HepG2 (cell line): ENCODE results near the gene HLA-DMB. TPM values are rescaled to one million over a fixed set of nuclear protein-coding genes. Genes with fewer than 3 reads are reported as not detected.

Source experiments
- AGO2 ChIP-seq: fragments of 200-400 bp; formaldehyde crosslinking; optimal IDR thresholded peaks from 2 replicates; pipeline ENCODE3; 2017; ENCODE audit warnings: mild to moderate bottlenecking, low read depth, low read length, moderate library complexity
- CC2D1A ChIP-seq: sonication (generic); formaldehyde crosslinking; IDR thresholded peaks from 2 replicates; pipeline ENCODE4 v1.8.1; 2023; ENCODE audit warnings: mild to moderate bottlenecking, missing genetic modification reagents
- ELF3 ChIP-seq: IDR thresholded peaks from 2 replicates; pipeline ENCODE4 v1.6.1; 2016; ENCODE audit warnings: missing genetic modification reagents, missing compliant biosample characterization
- HDAC1 ChIP-seq: sonication (generic); formaldehyde crosslinking; IDR thresholded peaks from 2 replicates; pipeline ENCODE4 v1.5.1; 2020; ENCODE audit warnings: mild to moderate bottlenecking, missing genetic modification reagents
- HOXA9 ChIP-seq: sonication (generic); formaldehyde crosslinking; IDR thresholded peaks from 2 replicates; pipeline ENCODE4 v1.8.1; 2022; ENCODE audit warnings: missing genetic modification reagents, mild to moderate bottlenecking, moderate library complexity, borderline replicate concordance
- MAFG ChIP-seq: sonication (generic); formaldehyde crosslinking; IDR thresholded peaks from 2 replicates; pipeline ENCODE4 v1.5.1; 2020; ENCODE audit warnings: mild to moderate bottlenecking, missing genetic modification reagents
- MIER3 ChIP-seq: IDR thresholded peaks from 2 replicates; pipeline ENCODE4 v1.6.1; 2016; ENCODE audit warnings: missing compliant biosample characterization, borderline replicate concordance
- NFKBIZ ChIP-seq: IDR thresholded peaks from 2 replicates; pipeline ENCODE4 v1.6.1; 2018; ENCODE audit warnings: missing genetic modification reagents, missing compliant biosample characterization
- POLR2AphosphoS2 ChIP-seq: IDR thresholded peaks from 2 replicates; pipeline ENCODE4 v1.6.1; 2011; ENCODE audit warnings: low read depth, low read length, improper control_type of control experiment
- TSC22D2 ChIP-seq: sonication (generic); formaldehyde crosslinking; IDR thresholded peaks from 2 replicates; pipeline ENCODE4 v1.5.1; 2020; ENCODE audit warnings: missing genetic modification reagents, mild to moderate bottlenecking, borderline replicate concordance
- ZNF335 ChIP-seq: sonication (generic); formaldehyde crosslinking; IDR thresholded peaks from 2 replicates; pipeline ENCODE4 v1.4.0; 2020; ENCODE audit warnings: missing genetic modification reagents
- polyA plus RNA-seq, 8 experiments: library from polyadenylated mRNA; depleted of rRNA in 3 of 8; stranded (reverse) in 7 of 8; unstranded in 1 of 8; fragments of >200 nt; fragmentation: Illumina TruSeq in 4 of 8; extraction: Trizol in 4 of 8; gene quantifications; 2 replicates each; pipeline versions ENCODE4 v1.2.1 to v1.2.3, GENCODE V29; 2011 to 2016; ENCODE audit warnings: low read depth in 4 of 8, missing spikeins in 1 of 8, mixed read lengths in 1 of 8; ENCODE audit not compliant: insufficient read depth in 1 of 8
- total RNA-seq, 5 experiments: library from RNA; depleted of rRNA; stranded (reverse); fragments of >200 nt; fragmentation: Illumina TruSeq; extraction: Trizol; gene quantifications; 2 replicates each; pipeline ENCODE4 v1.2.3, GENCODE V29; 2016; ENCODE audit warnings: low read depth in 1 of 5
- TF ChIP-seq, protein P1 (sequence below): sonication (generic); formaldehyde crosslinking; IDR thresholded peaks from 2 replicates; pipeline ENCODE4; 2020; ENCODE audit warnings: missing genetic modification reagents, mild to moderate bottlenecking, borderline replicate concordance
- TF ChIP-seq, protein P2 (sequence below): sonication (generic); formaldehyde crosslinking; IDR thresholded peaks from 2 replicates; pipeline ENCODE4 v1.9.0; 2021; ENCODE audit warnings: missing genetic modification reagents, borderline replicate concordance
- TF ChIP-seq, protein P3 (sequence below): sonication (generic); formaldehyde crosslinking; conservative IDR thresholded peaks from 2 replicates; pipeline ENCODE4 v1.4.0; 2020; ENCODE audit warnings: mild to moderate bottlenecking, missing genetic modification reagents, moderate library complexity
- TF ChIP-seq, protein P4 (sequence below), 2 experiments: IDR thresholded peaks; 2 replicates each; pipeline ENCODE4 v1.6.1; 2011 to 2012; ENCODE audit warnings: low read length in 2 of 2, borderline replicate concordance in 1 of 2, low read depth in 1 of 2, mild to moderate bottlenecking in 1 of 2, moderate library complexity in 1 of 2

Gene HLA-DMB
- total and polyA plus RNA-seq, 2 of the 13 experiments (the other 11 are each of a cell fraction or from before 2014, with no cell fraction given) = not detected

DNA sequence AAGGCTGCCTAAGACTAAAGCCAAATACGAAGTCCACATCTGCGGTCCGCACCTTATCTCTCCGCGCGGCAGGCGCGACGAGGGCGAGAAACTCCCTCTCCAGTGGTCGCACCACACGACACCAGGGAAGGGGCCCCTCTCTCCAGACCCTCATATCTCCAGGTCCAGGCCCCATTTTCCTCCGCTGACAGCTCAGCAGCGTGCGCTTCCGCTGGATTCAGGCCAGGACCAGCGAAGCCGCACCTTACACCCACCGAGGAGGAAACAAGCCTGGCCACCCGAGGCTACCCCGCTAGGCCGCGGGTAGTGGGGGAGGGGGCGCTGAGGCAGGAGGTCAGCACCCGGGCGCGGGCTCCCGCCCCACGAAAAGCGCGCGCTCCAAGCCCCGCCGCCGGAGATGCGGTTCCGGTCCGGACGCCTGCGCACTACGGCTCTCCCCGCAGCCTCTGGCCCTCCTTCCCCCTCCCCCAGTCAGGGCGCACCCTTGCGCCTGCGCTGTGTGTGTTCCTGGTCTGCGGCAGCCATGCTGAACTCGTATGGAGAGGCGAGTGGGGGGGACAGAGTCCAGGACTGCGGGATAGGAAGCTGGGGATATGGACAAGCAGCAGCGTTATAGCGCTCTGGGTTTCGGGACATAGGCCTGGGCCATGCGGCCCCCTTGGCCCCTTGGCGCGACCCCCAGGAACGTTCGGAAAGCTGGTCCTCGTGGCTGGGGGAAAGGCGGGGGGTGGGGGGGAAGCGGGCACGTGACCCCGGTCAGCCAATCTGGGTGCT is 27.5 kb upstream of the HLA-DMB start, which contains the start of gene BRD2 (continued):
- peak; percentile 96 for TF ChIP-seq TSC22D2 (CRISPR knock-in tag)
- peak; percentile 89; the same call in 1 of the 2 replicates for TF ChIP-seq POLR2AphosphoS2
- peak; percentile 94 for TF ChIP-seq AGO2
- TF ChIP-seq CC2D1A = peak; percentile 98
- TF ChIP-seq HDAC1 (CRISPR knock-in tag) = peak; percentile 94
- TF ChIP-seq ELF3 = peak; percentile 86
- TF ChIP-seq NFKBIZ (CRISPR knock-in tag) = peak; percentile 80
- TF ChIP-seq, protein P1, sequence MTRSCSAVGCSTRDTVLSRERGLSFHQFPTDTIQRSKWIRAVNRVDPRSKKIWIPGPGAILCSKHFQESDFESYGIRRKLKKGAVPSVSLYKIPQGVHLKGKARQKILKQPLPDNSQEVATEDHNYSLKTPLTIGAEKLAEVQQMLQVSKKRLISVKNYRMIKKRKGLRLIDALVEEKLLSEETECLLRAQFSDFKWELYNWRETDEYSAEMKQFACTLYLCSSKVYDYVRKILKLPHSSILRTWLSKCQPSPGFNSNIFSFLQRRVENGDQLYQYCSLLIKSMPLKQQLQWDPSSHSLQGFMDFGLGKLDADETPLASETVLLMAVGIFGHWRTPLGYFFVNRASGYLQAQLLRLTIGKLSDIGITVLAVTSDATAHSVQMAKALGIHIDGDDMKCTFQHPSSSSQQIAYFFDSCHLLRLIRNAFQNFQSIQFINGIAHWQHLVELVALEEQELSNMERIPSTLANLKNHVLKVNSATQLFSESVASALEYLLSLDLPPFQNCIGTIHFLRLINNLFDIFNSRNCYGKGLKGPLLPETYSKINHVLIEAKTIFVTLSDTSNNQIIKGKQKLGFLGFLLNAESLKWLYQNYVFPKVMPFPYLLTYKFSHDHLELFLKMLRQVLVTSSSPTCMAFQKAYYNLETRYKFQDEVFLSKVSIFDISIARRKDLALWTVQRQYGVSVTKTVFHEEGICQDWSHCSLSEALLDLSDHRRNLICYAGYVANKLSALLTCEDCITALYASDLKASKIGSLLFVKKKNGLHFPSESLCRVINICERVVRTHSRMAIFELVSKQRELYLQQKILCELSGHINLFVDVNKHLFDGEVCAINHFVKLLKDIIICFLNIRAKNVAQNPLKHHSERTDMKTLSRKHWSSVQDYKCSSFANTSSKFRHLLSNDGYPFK (CRISPR knock-in tag) = peak; percentile 96
- TF ChIP-seq, protein P2, sequence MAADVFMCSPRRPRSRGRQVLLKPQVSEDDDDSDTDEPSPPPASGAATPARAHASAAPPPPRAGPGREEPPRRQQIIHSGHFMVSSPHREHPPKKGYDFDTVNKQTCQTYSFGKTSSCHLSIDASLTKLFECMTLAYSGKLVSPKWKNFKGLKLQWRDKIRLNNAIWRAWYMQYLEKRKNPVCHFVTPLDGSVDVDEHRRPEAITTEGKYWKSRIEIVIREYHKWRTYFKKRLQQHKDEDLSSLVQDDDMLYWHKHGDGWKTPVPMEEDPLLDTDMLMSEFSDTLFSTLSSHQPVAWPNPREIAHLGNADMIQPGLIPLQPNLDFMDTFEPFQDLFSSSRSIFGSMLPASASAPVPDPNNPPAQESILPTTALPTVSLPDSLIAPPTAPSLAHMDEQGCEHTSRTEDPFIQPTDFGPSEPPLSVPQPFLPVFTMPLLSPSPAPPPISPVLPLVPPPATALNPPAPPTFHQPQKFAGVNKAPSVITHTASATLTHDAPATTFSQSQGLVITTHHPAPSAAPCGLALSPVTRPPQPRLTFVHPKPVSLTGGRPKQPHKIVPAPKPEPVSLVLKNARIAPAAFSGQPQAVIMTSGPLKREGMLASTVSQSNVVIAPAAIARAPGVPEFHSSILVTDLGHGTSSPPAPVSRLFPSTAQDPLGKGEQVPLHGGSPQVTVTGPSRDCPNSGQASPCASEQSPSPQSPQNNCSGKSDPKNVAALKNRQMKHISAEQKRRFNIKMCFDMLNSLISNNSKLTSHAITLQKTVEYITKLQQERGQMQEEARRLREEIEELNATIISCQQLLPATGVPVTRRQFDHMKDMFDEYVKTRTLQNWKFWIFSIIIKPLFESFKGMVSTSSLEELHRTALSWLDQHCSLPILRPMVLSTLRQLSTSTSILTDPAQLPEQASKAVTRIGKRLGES (CRISPR knock-in tag) = no peak
- TF ChIP-seq, protein P3, sequence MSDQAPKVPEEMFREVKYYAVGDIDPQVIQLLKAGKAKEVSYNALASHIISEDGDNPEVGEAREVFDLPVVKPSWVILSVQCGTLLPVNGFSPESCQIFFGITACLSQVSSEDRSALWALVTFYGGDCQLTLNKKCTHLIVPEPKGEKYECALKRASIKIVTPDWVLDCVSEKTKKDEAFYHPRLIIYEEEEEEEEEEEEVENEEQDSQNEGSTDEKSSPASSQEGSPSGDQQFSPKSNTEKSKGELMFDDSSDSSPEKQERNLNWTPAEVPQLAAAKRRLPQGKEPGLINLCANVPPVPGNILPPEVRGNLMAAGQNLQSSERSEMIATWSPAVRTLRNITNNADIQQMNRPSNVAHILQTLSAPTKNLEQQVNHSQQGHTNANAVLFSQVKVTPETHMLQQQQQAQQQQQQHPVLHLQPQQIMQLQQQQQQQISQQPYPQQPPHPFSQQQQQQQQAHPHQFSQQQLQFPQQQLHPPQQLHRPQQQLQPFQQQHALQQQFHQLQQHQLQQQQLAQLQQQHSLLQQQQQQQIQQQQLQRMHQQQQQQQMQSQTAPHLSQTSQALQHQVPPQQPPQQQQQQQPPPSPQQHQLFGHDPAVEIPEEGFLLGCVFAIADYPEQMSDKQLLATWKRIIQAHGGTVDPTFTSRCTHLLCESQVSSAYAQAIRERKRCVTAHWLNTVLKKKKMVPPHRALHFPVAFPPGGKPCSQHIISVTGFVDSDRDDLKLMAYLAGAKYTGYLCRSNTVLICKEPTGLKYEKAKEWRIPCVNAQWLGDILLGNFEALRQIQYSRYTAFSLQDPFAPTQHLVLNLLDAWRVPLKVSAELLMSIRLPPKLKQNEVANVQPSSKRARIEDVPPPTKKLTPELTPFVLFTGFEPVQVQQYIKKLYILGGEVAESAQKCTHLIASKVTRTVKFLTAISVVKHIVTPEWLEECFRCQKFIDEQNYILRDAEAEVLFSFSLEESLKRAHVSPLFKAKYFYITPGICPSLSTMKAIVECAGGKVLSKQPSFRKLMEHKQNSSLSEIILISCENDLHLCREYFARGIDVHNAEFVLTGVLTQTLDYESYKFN = peak; percentile 79
- TF ChIP-seq MAFG = no peak
- TF ChIP-seq ZNF335 = 0 out of 2 replicates have a peak, but pooled peaks have one; percentile 26
- peak; percentile 80; the same call in 1 of the 2 replicates for TF ChIP-seq HOXA9 (CRISPR knock-in tag)
- TF ChIP-seq, protein P4, sequence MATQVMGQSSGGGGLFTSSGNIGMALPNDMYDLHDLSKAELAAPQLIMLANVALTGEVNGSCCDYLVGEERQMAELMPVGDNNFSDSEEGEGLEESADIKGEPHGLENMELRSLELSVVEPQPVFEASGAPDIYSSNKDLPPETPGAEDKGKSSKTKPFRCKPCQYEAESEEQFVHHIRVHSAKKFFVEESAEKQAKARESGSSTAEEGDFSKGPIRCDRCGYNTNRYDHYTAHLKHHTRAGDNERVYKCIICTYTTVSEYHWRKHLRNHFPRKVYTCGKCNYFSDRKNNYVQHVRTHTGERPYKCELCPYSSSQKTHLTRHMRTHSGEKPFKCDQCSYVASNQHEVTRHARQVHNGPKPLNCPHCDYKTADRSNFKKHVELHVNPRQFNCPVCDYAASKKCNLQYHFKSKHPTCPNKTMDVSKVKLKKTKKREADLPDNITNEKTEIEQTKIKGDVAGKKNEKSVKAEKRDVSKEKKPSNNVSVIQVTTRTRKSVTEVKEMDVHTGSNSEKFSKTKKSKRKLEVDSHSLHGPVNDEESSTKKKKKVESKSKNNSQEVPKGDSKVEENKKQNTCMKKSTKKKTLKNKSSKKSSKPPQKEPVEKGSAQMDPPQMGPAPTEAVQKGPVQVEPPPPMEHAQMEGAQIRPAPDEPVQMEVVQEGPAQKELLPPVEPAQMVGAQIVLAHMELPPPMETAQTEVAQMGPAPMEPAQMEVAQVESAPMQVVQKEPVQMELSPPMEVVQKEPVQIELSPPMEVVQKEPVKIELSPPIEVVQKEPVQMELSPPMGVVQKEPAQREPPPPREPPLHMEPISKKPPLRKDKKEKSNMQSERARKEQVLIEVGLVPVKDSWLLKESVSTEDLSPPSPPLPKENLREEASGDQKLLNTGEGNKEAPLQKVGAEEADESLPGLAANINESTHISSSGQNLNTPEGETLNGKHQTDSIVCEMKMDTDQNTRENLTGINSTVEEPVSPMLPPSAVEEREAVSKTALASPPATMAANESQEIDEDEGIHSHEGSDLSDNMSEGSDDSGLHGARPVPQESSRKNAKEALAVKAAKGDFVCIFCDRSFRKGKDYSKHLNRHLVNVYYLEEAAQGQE (IDR thresholded peaks at IDR 0.05; ENCODE audit: borderline replicate concordance in 1 of 2, low read depth in 1 of 2, low read length in 2 of 2) = no peak
- peak; percentile 76 for TF ChIP-seq MIER3 (CRISPR knock-in tag)
